SK-N-SH (cell line): ENCODE measurements around the gene TBC1D2B. TPM values are rescaled to one million over a fixed set of nuclear protein-coding genes. Genes with fewer than 3 reads are reported as not detected.
A peak's percentile ranks its signal among the peaks of the same experiment; 100 is the strongest.

ENCODE experiments used
- CTCF ChIA-PET: fragments of 300-600, 350-600 bp; formaldehyde crosslinking; extraction: SDS; loops from one replicate; lab custom pipeline; 2021; lab: Yijun Ruan, JAX
- POLR2A ChIA-PET: fragments of 350-600 bp; sonication (Branson Sonifier 250); formaldehyde crosslinking; extraction: SDS; loops from one replicate; lab custom pipeline; 2020; ENCODE audit warnings: antibody characterized with exemption, inconsistent platforms; lab: Yijun Ruan, JAX
- DNase-seq: peaks from one replicate; pipeline ENCODE4 v3.0.0; 2012
- H2AFZ ChIP-seq: fragments of 200-600 bp; sonication (generic); 2 replicates; pipeline ENCODE4 v1.8.1; 2016; ENCODE audit warnings: antibody characterized with exemption, mild to moderate bottlenecking, low read depth
- H3F3A ChIP-seq: fragments of 200-600 bp; sonication (generic); replicated peaks from 2 replicates; pipeline ENCODE3; 2016; ENCODE audit warnings: antibody characterized with exemption, mild to moderate bottlenecking; ENCODE audit not compliant: insufficient read depth
- H3K27ac ChIP-seq, 2 experiments: fragments of 200-500 bp in 1 of 2; fragments of 200-600 bp in 1 of 2; sonication (Bioruptor generic) in 1 of 2; sonication (generic), shearing (Covaris generic) in 1 of 2; 2 replicates each; pipeline versions ENCODE4 v1.5.1 to v1.6.1; 2014 to 2016; ENCODE audit warnings: low read depth in 2 of 2, inconsistent platforms in 1 of 2, low read length in 1 of 2, mild to moderate bottlenecking in 1 of 2, mixed read lengths in 1 of 2
- H3K27me3 ChIP-seq: fragments of 200-600 bp; sonication (generic), shearing (Covaris generic); 2 replicates; pipeline ENCODE4 v1.6.1; 2016; ENCODE audit warnings: mixed run types; ENCODE audit not compliant: insufficient read depth
- H3K36me3 ChIP-seq, 2 experiments: fragments of 200-500 bp in 1 of 2; fragments of 200-600 bp in 1 of 2; sonication (Bioruptor generic) in 1 of 2; sonication (generic) in 1 of 2; replicated peaks in 1 of 2; 2 replicates each; pipeline versions ENCODE3 to v1.5.1; 2014 to 2016; ENCODE audit warnings: low read length in 1 of 2, mild to moderate bottlenecking in 1 of 2; ENCODE audit not compliant: insufficient read depth in 2 of 2, control insufficient read depth in 1 of 2
- H3K4me1 ChIP-seq, 2 experiments: fragments of 200-500 bp in 1 of 2; fragments of 200-600 bp in 1 of 2; sonication (Bioruptor generic) in 1 of 2; sonication (generic), shearing (Covaris generic) in 1 of 2; 2 replicates each; pipeline versions ENCODE4 v1.5.1 to v1.6.1; 2014 to 2016; ENCODE audit warnings: low read depth in 1 of 2, low read length in 1 of 2, mixed run types in 1 of 2; ENCODE audit not compliant: insufficient read depth in 2 of 2, control insufficient read depth in 1 of 2
- H3K4me2 ChIP-seq: fragments of 200-600 bp; sonication (generic), shearing (Covaris generic); 2 replicates; pipeline ENCODE4 v1.6.1; 2017; ENCODE audit warnings: mixed run types
- H3K4me3 ChIP-seq, 2 experiments: fragments of 200-500 bp in 1 of 2; fragments of 200-600 bp in 1 of 2; sonication (Bioruptor generic) in 1 of 2; sonication (generic), shearing (Covaris generic) in 1 of 2; 2 replicates each; pipeline versions ENCODE4 v1.5.1 to v1.8.1; 2014 to 2016; ENCODE audit warnings: low read depth in 2 of 2, inconsistent platforms in 1 of 2, low read length in 1 of 2, mild to moderate bottlenecking in 1 of 2, mixed read lengths in 1 of 2, moderate library complexity in 1 of 2
- H3K79me2 ChIP-seq: fragments of 200-600 bp; sonication (generic); 2 replicates; pipeline ENCODE4 v1.8.1; 2017; ENCODE audit warnings: mild to moderate bottlenecking; ENCODE audit not compliant: insufficient read depth
- H3K9ac ChIP-seq: fragments of 200-600 bp; sonication (generic); 2 replicates; pipeline ENCODE4 v1.6.1; 2017; ENCODE audit warnings: mixed run types
- H3K9me2 ChIP-seq: fragments of 200-600 bp; sonication (generic); 2 replicates; pipeline ENCODE4 v1.6.1; 2017; ENCODE audit warnings: mixed run types
- H3K9me3 ChIP-seq: fragments of 200-600 bp; sonication (generic); 2 replicates; pipeline ENCODE4 v1.6.1; 2017; ENCODE audit warnings: mixed run types, mild to moderate bottlenecking, moderate library complexity
- H4K20me1 ChIP-seq: fragments of 200-600 bp; sonication (generic); 2 replicates; pipeline ENCODE4 v1.6.1; 2017; ENCODE audit warnings: mild to moderate bottlenecking, mixed run types; ENCODE audit not compliant: insufficient read depth
- ELF1 ChIP-seq: IDR thresholded peaks from 2 replicates; pipeline ENCODE4 v1.4.0; 2012
- FOSL2 ChIP-seq: IDR thresholded peaks from 2 replicates; pipeline ENCODE4 v1.4.0; 2012; ENCODE audit warnings: low read depth, mild to moderate bottlenecking, moderate library complexity, borderline replicate concordance
- FOXM1 ChIP-seq: IDR thresholded peaks from 2 replicates; pipeline ENCODE4 v1.4.0; 2012; ENCODE audit warnings: low read depth, mild to moderate bottlenecking
- GABPA ChIP-seq: IDR thresholded peaks from 2 replicates; pipeline ENCODE4 v1.4.0; 2012; ENCODE audit warnings: low read depth, mild to moderate bottlenecking
- MAX ChIP-seq: IDR thresholded peaks from 2 replicates; pipeline ENCODE4 v1.4.0; 2012; ENCODE audit warnings: low read depth
- MEF2A ChIP-seq: IDR thresholded peaks from 2 replicates; pipeline ENCODE4 v1.4.0; 2012; ENCODE audit warnings: low read depth, borderline replicate concordance
- MXI1 ChIP-seq: IDR thresholded peaks from 2 replicates; pipeline ENCODE4 v1.6.1; 2012; ENCODE audit warnings: mild to moderate bottlenecking, low read depth, low read length, improper control_type of control experiment
- NFIC ChIP-seq: IDR thresholded peaks from 2 replicates; pipeline ENCODE4 v1.4.0; 2012; ENCODE audit warnings: borderline replicate concordance
- NRF1 ChIP-seq: IDR thresholded peaks from 2 replicates; pipeline ENCODE4 v1.6.1; 2012; ENCODE audit warnings: low read depth, mild to moderate bottlenecking, low read length
- PBX3 ChIP-seq: IDR thresholded peaks from 2 replicates; pipeline ENCODE4; 2012
- POLR2AphosphoS5 ChIP-seq: IDR thresholded peaks from 2 replicates; pipeline ENCODE4 v1.6.1; 2012; ENCODE audit warnings: low read depth, low read length
- RAD21 ChIP-seq: IDR thresholded peaks from 2 replicates; pipeline ENCODE4 v1.6.1; 2012; ENCODE audit warnings: mild to moderate bottlenecking, low read length
- RCOR1 ChIP-seq: fragments of 150-350 bp; IDR thresholded peaks from 2 replicates; pipeline ENCODE4 v1.6.1; 2017; ENCODE audit warnings: antibody characterized with exemption, low read length
- RFX5 ChIP-seq: IDR thresholded peaks from 2 replicates; pipeline ENCODE4 v1.6.1; 2012; ENCODE audit warnings: mild to moderate bottlenecking, improper control_type of control experiment, low read length
- RXRA ChIP-seq: IDR thresholded peaks from 2 replicates; pipeline ENCODE4 v1.4.0; 2012; ENCODE audit warnings: low read depth, mild to moderate bottlenecking, borderline replicate concordance
- SIN3A ChIP-seq: IDR thresholded peaks from 2 replicates; pipeline ENCODE4 v1.6.1; 2012; ENCODE audit warnings: low read depth, mild to moderate bottlenecking, low read length, moderate library complexity, borderline replicate concordance
- SMC3 ChIP-seq: IDR thresholded peaks from 2 replicates; pipeline ENCODE4 v1.6.1; 2012; ENCODE audit warnings: low read depth, low read length, improper control_type of control experiment
- TCF12 ChIP-seq: IDR thresholded peaks from 2 replicates; pipeline ENCODE4 v1.4.0; 2012
- WGBS: methylation state at CpG from one replicate; pipeline ENCODE4 v1.1.6; 2017; ENCODE audit warnings: low lambda C conversion rate; 5-methylcytosine and 5-hydroxymethylcytosine counted together
- polyA plus RNA-seq, 3 experiments: library from polyadenylated mRNA; depleted of rRNA; stranded (reverse); fragments of >200 nt; gene quantifications; 2 replicates each; pipeline ENCODE4 v1.2.3, GENCODE V29; 2012
- TF ChIP-seq, protein P1 (sequence below): IDR thresholded peaks from 2 replicates; pipeline ENCODE4 v1.6.1; 2012; ENCODE audit warnings: mild to moderate bottlenecking, low read depth, low read length, moderate library complexity

TBC1D2B gene
- polyA plus RNA-seq, 1 of the 3 experiments (the other 2 are of a cell fraction), result 19.0 TPM

- H3K4me2 ChIP-seq, result no peak overlapping the region
- POLR2A ChIA-PET, result no interaction called here
- peak overlapping the region in 1 of 2 experiments; percentile 99; a peak in 2 of 4 replicates for H3K27ac ChIP-seq
- H4K20me1 ChIP-seq, result peaks cover 27% of the 10 kb centered on the region; the same call in 1 of the 2 replicates
- H3K9me2 ChIP-seq, result no peaks in the 10 kb centered on the region
- no peak overlapping the region for H2AFZ ChIP-seq
- H3K4me1 ChIP-seq, result peaks cover 52 to 63% of the 10 kb centered on the region in 2 experiments
- H3K9me3 ChIP-seq, result no peaks in the 10 kb centered on the region
- peaks cover 21% of the 10 kb centered on the region for H3F3A ChIP-seq
- no peak overlapping the region for H3K4me3 ChIP-seq
- TF ChIP-seq FOXM1 (no peak), FOSL2 (no peak), MXI1 (no peak), ELF1 (no peak), NRF1 (no peak), TCF12 (no peak), MEF2A (no peak), PBX3 (no peak), MAX (no peak), GABPA (no peak), RCOR1 (no peak)
- DNase-seq, result no peak
- H3K36me3 ChIP-seq, result no peaks in the 10 kb centered on the region
- no peaks in the 10 kb centered on the region for H3K27me3 ChIP-seq
- no peak overlapping the region for H3K9ac ChIP-seq
- peaks cover 93% of the 10 kb centered on the region for H3K79me2 ChIP-seq
- CTCF ChIA-PET, result interaction anchor here (1.4 kb wide), 1 partner anchor 45 kb away, joined by 4 read pairs; no protein-coding TSS in a partner anchor
These were observed 14.3 kb downstream of the TBC1D2B start for GRCh38 chr15:78063217-78063616.

DNA sequence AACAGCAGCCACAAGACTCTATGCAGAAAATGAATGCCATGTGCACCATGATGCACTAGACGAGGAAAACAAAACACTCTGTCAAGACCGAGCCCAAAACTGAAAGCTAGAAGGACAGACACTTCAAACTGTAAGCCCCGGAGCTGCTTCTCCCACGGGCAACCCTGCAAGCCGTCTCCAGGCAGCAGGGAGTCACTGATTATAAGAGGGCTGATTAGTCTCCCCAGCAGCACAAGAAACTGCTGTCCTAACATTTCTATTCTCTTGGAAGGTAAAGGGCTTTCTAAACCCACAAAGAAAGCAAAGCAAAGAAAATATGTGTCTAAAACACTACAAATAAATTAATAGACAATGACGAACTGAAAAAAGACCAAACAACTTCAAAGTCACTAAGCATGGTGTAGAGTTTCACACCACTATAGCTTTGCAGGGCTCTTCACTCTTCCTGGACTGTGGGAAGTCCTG, 15.5 kb downstream of the TBC1D2B start:
- Histone ChIP-seq H4K20me1 (peaks cover 18% of the 10 kb centered on the region; the same call in 1 of the 2 replicates), H3K4me1 (peaks cover 44 to 61% of the 10 kb centered on the region in 2 experiments), H3K79me2 (peaks cover 95% of the 10 kb centered on the region), H3K9ac (no peak overlapping the region), H3K4me3 (no peak overlapping the region), H2AFZ (no peak overlapping the region), H3K9me2 (no peaks in the 10 kb centered on the region), H3K27ac (peak overlapping the region; percentile 8 to 29; a peak in 1 of 4 replicates), H3K27me3 (no peaks in the 10 kb centered on the region), H3K36me3 (no peaks in the 10 kb centered on the region), H3K9me3 (no peaks in the 10 kb centered on the region), H3K4me2 (peak overlapping the region; percentile 33; the same call in 1 of the 2 replicates), H3F3A (peaks cover 19% of the 10 kb centered on the region)
- WGBS, result 57% methylated on average over 6 of the region's 6 CpGs
- DNase-seq, result no peak
- no peak for TF ChIP-seq RXRA
- ChIA-PET POLR2A (no interaction called here), CTCF (interaction anchor here (1.3 to 1.4 kb wide), 2 partner anchors 17 to 46 kb away, joined by 3 to 4 read pairs; no protein-coding TSS in a partner anchor)

DNA sequence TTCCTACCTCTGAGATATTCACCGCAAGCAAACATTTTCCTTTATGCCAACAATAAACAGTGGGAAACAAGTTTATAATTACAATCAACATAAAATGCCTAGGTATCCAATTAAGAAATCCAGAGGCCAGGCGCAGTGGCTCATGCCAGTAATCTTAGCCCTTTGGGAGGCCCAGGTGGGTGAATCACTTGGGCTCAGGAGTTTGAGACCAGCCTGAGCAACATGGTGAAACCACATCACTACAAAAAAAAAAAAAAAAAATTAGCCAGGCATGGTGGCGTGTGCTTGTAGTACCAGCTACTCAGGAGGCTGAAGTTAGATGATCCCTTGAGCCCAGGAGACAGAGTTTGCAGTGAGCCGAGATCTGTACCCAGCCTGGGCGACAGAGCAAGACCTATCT, 17.3 kb downstream of the TBC1D2B start:
- Histone ChIP-seq H2AFZ (no peak overlapping the region), H4K20me1 (peaks cover 8% of the 10 kb centered on the region; the same call in 1 of the 2 replicates), H3K79me2 (peaks cover 96% of the 10 kb centered on the region), H3F3A (peaks cover 11% of the 10 kb centered on the region), H3K9me2 (no peaks in the 10 kb centered on the region), H3K4me3 (no peak overlapping the region), H3K36me3 (no peaks in the 10 kb centered on the region), H3K27me3 (no peaks in the 10 kb centered on the region), H3K9me3 (no peaks in the 10 kb centered on the region), H3K9ac (no peak overlapping the region), H3K4me2 (no peak overlapping the region), H3K27ac (no peak overlapping the region), H3K4me1 (peaks cover 44 to 62% of the 10 kb centered on the region in 2 experiments)
- POLR2A ChIA-PET, result no interaction called here
- DNase-seq, result no peak
- CTCF ChIA-PET, result interaction anchor here (0.7 to 1.5 kb wide), 2 partner anchors 8 to 27 kb away, joined by 3 read pairs; no protein-coding TSS in a partner anchor
- WGBS, result 97% methylated on average over 5 of the region's 5 CpGs
- no peak for TF ChIP-seq RAD21
- TF ChIP-seq POLR2AphosphoS5, result no peak
- no peak for TF ChIP-seq SIN3A
- TF ChIP-seq, protein P1, sequence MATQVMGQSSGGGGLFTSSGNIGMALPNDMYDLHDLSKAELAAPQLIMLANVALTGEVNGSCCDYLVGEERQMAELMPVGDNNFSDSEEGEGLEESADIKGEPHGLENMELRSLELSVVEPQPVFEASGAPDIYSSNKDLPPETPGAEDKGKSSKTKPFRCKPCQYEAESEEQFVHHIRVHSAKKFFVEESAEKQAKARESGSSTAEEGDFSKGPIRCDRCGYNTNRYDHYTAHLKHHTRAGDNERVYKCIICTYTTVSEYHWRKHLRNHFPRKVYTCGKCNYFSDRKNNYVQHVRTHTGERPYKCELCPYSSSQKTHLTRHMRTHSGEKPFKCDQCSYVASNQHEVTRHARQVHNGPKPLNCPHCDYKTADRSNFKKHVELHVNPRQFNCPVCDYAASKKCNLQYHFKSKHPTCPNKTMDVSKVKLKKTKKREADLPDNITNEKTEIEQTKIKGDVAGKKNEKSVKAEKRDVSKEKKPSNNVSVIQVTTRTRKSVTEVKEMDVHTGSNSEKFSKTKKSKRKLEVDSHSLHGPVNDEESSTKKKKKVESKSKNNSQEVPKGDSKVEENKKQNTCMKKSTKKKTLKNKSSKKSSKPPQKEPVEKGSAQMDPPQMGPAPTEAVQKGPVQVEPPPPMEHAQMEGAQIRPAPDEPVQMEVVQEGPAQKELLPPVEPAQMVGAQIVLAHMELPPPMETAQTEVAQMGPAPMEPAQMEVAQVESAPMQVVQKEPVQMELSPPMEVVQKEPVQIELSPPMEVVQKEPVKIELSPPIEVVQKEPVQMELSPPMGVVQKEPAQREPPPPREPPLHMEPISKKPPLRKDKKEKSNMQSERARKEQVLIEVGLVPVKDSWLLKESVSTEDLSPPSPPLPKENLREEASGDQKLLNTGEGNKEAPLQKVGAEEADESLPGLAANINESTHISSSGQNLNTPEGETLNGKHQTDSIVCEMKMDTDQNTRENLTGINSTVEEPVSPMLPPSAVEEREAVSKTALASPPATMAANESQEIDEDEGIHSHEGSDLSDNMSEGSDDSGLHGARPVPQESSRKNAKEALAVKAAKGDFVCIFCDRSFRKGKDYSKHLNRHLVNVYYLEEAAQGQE, result no peak
- TF ChIP-seq ELF1, result no peak
- TF ChIP-seq TCF12, result no peak
- TF ChIP-seq RFX5, result no peak
- TF ChIP-seq SMC3, result no peak
- no peak for TF ChIP-seq NFIC
